ENCODE results near the gene PLXNA4.

PLXNA4 gene

DNA sequence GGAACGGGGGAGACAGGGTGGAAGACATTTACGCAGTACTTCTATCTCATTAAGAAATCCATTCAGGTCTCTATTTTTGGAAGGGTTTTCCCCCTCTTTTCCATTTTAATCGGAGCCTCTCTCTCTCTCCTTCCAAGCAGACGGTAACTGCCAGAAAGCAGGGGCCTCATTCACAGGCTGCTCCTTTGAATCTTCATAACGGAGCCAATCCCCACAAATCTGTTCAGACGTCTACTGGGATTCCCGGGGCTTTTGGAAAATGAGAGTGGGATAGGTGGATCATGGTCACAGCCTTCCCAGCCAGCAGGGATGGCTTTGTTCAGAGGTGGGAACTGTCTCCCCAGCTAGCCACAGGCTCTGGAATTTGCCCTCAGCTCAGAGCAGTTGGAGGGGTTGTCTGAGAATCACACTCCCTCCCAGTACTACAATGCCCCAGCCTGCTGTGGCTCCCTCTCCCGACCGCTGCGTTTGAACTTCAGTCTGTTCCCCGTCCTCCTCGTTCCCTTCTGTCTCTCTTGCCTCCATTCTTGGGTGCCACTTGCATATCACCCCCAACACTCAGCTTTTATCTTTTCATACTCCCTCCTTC is 413.6 kb downstream of the PLXNA4 start:
- no peak for TF ChIP-seq CTCF (IDR thresholded peaks at IDR 0.05; ENCODE audit: low read depth, low read length)
- DNase-seq (ENCODE audit: extremely low read depth, low read depth), result no peak

DNA sequence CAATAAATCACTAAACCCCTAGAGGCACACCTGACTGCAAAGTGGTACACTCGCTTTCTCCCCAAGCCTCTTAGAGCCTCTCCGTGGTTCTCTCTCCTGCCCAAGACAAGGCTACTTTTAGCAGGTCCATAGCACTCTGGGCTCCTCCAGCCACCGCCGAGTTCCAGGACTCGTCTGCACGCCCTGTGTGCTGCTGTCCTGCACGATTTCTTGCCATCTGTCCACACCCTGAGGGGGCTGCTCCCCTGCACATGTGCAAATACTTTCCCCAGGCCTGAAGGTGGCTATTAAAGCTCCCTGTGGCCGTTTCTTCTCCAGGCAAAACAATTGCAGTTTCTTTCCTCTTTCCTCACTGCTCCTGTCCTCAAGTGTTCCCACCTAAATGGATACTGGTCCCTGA is 414.3 kb downstream of the PLXNA4 start:
- no peak for DNase-seq (ENCODE audit: extremely low read depth, low read depth)
- TF ChIP-seq CTCF (IDR thresholded peaks at IDR 0.05; ENCODE audit: low read depth, low read length), result no peak

- no peak for DNase-seq (ENCODE audit: extremely low read depth, low read depth)
- no peak for TF ChIP-seq CTCF (IDR thresholded peaks at IDR 0.05; ENCODE audit: low read depth, low read length)
Observed at GRCh38 chr7:132161533-132161915, 414.7 kb downstream of the PLXNA4 start.

DNA sequence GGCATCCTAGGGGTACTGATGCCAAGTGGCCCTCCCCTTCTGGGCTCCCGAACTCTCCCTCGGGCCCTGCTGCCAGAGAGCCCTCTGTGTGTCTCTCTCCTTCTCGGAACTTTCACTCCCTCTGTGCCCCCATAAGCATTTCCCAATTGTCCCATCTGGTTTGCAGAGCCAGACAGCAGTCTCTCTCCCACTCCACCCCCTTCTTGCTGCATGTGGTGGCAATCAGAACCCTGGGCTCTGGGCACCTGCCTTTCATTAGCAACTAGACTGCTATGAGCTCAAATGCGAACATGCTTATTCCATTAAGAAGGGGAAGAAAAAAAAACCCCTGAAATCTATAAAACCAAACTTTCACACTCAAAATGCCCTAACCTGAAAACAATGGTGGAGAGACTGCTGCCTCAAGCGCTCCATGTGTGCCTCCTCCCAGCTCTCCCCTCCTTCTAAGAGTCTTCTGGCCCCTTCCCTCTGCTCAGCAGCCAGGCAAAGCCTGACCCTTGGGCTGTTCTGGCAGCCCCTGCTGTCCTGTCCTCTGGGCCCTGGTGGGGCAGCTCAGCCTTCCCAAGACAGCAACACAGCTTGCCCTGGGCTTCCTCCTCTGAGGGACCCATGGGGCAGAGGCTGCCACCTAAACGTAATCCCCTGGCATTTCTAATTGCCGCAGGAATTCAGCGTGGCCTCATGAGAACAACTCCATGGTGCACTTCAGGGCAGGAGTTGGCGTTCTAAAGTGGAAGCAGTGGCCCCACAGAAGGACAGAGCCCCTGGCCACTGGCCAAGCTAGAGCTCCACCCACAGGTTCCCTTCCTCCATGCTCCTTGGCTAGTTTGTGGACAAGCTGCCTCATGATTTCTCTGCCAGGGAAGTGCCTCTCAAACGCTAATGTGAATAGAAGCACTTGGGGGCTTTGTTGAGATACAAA is 415.4 kb downstream of the PLXNA4 start:
- no peak for TF ChIP-seq CTCF (IDR thresholded peaks at IDR 0.05; ENCODE audit: low read depth, low read length)
- peak; percentile 42 for DNase-seq (ENCODE audit: extremely low read depth, low read depth)

- no peak for DNase-seq (ENCODE audit: extremely low read depth, low read depth)
- no peak for TF ChIP-seq CTCF (IDR thresholded peaks at IDR 0.05; ENCODE audit: low read depth, low read length)
Observed at GRCh38 chr7:132158841-132159240, 417.4 kb downstream of the PLXNA4 start.

- no peak for TF ChIP-seq CTCF (IDR thresholded peaks at IDR 0.05; ENCODE audit: low read depth, low read length)
Observed at GRCh38 chr7:132158166-132158565, 418.1 kb downstream of the PLXNA4 start.

DNA sequence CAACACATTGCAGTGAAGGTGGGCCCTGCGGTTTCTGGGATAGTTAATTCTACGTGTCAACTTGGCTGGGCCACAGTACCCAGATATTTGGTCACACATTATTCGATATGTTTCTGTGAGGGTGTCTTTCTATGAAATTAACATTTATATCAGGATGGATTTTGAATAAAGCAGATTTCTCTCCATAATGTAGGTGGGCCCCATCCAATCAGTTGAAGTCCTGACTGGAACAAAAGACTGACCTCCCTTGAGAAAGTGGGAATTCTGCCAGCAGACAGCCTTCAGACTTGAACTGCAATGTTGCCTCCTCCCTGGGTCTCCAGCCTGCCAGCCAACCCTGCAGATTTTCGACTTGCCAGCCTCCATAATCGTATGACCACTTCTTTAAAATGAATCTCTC is 420.6 kb downstream of the PLXNA4 start:
- no peak for DNase-seq (ENCODE audit: extremely low read depth, low read depth)
- no peak for TF ChIP-seq CTCF (IDR thresholded peaks at IDR 0.05; ENCODE audit: low read depth, low read length)

More at GRCh38 chr7:132158166-132158565, 418.1 kb downstream of the PLXNA4 start:
- no peak for DNase-seq (ENCODE audit: extremely low read depth, low read depth)
